Esophagus (tissue), 2 donors: ENCODE measurements around the gene CDHR2. TPM values are rescaled to one million over a fixed set of nuclear protein-coding genes. Genes with fewer than 3 reads are reported as not detected.
"Not testable (repeated sequence)": the region's sequence is repeated elsewhere in the genome, so short reads cannot be mapped to it uniquely, and the experiment has no call there.

Experiments used
- H3K27ac ChIP-seq, 2 donors: one replicate each; pipeline ENCODE4 v1.5.1; 2013; ENCODE audit warnings: low read depth in 2 of 2, mild to moderate bottlenecking in 2 of 2, inconsistent platforms in 1 of 2, low read length in 1 of 2, moderate library complexity in 1 of 2
- H3K27me3 ChIP-seq, 2 donors: one replicate each; pipeline ENCODE4 v1.6.1; 2013; ENCODE audit warnings: low read length in 2 of 2, control low read depth in 1 of 2, mild to moderate bottlenecking in 1 of 2; ENCODE audit not compliant: insufficient read depth in 2 of 2, control insufficient read depth in 1 of 2
- H3K36me3 ChIP-seq, 2 donors: one replicate each; pipeline ENCODE4 v1.6.1; 2013; ENCODE audit warnings: low read length in 1 of 2; ENCODE audit not compliant: control insufficient read depth in 2 of 2, insufficient read depth in 2 of 2
- H3K4me1 ChIP-seq, 2 donors: one replicate each; pipeline ENCODE4 v1.6.1; 2013; ENCODE audit warnings: low read length in 1 of 2; ENCODE audit not compliant: control insufficient read depth in 2 of 2, insufficient read depth in 2 of 2
- H3K4me3 ChIP-seq, 2 donors: one replicate each; pipeline ENCODE4 v1.5.1; 2013; ENCODE audit warnings: low read length in 2 of 2, mild to moderate bottlenecking in 2 of 2, low read depth in 1 of 2, moderate library complexity in 1 of 2
- H3K9me3 ChIP-seq, 2 donors: one replicate each; pipeline ENCODE4 v1.6.1; 2013; ENCODE audit warnings: mild to moderate bottlenecking in 2 of 2, low read depth in 1 of 2, low read length in 1 of 2, moderate library complexity in 1 of 2; ENCODE audit not compliant: control insufficient read depth in 2 of 2, insufficient read depth in 1 of 2
- WGBS, 2 donors: extraction: QIAGEN DNeasy Blood & Tissue Kit; methylation state at CpG; one replicate each; pipeline ENCODE4 v1.1.7; 2013; 5-methylcytosine and 5-hydroxymethylcytosine counted together
- polyA plus RNA-seq, 2 donors: library from polyadenylated mRNA; stranded (reverse); fragments of 200-250 nt; gene quantifications; one replicate each; pipeline ENCODE4 v1.2.3, GENCODE V29; 2013
- donor health status: healthy with polysubstance abuse.
- donor health status: Bipolar disorder and iron deficiency.

Gene CDHR2
- polyA plus RNA-seq, 2 donors: 0.01 to 0.08 TPM

DNA sequence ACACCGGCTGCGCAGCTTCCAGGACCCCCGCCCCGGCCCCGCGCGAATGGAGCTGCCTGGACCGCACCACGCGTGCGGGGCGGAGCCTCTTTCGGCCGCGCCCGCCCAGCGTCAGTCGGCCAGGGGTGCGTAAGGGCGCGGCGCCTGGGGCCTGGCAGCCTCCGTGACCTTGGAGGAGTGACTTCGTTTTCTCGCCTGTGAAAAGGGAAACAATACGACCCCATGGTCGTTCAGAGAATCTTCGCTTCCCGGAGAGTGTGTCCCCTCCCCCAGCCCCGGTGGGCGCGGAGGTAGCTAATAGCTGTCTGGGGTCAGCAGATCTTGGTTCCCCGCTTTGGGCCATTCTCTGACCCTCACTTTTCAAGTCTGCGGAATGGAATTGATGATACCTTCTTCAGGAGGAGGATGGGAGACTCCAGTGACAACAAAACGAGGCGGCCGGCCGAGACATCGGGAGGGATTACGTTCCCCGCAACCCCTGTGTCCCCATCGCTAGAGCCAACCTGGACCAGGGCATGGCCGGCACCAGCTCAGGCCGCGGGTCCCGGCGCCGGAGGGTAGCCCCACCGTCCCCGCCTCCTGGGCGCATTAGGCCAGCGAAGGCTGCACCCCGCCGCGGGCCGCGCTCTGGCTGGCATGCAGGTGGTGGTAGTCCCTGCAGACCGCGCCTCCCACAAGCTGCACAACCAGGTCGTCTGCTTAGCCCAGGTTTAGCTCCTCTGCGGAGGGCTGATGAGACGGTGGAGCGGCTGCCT is 5.5 kb upstream of the CDHR2 start:
- H3K27ac ChIP-seq: peak overlapping the region; percentile 96 to 98
- peaks cover 0 to 25% of the 10 kb centered on the region in 2 donors for H3K4me1 ChIP-seq
- H3K4me3 ChIP-seq: peak overlapping the region; percentile 66 to 82
- H3K27me3 ChIP-seq: no peaks in the 10 kb centered on the region
- H3K9me3 ChIP-seq: no peaks in the 10 kb centered on the region
- H3K36me3 ChIP-seq: no peaks in the 10 kb centered on the region
- 1% methylated on average over 61 to 63 of the region's 63 CpGs for WGBS, 2 donors

DNA sequence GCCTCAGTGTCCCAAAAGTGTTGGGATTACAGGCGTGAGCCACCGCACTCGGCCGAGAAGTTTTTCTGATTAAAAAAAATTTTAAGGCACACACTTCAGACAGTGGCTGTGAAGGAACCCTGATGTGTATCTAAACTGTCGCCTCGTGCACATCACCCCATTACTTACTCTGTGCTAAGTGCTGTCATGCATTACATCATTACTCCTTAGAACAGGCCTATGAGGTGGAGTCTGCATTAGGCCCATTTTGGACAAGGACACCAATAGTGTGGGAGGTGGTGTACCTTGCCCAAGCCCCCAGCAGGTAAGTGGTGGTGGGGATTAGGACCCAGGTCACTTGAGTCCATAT is 3.8 kb upstream of the CDHR2 start:
- WGBS, 2 donors: 91 to 94% methylated on average over 6 of the region's 6 CpGs
- H3K27ac ChIP-seq: no peak overlapping the region
- H3K4me1 ChIP-seq: peaks cover 0 to 25% of the 10 kb centered on the region in 2 donors

DNA sequence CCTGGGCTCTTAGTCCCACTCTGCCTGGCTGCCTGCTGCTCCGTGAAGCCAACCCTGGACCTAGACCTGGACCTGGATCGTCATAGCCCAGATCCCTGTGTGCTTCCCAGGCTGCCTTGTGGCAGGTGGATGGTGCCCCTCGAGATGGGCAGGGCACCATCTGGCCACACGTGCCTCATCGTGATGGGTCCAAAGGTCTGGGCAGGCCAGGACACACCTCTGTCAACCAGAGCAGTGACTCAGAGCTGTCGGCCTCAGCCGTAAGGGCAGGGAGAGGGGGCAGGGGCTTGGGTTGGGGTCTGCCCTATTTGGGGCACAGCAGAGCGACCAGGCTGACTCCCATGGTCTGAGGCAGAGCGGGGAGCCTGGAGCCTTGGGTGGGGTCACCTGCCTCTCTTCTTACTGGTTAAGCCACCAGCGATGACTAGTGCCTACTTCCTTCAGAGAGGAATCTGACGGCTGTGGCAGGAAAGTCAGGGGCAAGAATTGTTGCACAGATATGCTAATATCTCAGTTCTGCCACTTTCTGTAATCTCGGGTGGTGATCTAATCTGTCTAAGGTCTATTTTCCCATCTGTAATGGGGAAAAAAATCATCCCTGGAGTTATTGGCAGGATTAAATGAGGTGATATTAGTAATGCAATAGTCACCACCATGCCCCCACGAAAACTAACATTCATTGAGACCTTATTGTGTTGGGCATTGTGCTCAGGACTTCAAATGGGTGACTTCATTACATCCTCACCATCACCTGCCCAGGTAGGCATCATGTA is 3.2 kb upstream of the CDHR2 start:
- H3K27me3 ChIP-seq: no peaks in the 10 kb centered on the region
- H3K36me3 ChIP-seq: no peaks in the 10 kb centered on the region
- WGBS, 2 donors: 59 to 66% methylated on average over 13 of the region's 13 CpGs
- H3K9me3 ChIP-seq: no peaks in the 10 kb centered on the region
- H3K27ac ChIP-seq: peak overlapping the region in 1 of 2 donors; percentile 13
- peaks cover 0 to 24% of the 10 kb centered on the region in 2 donors for H3K4me1 ChIP-seq
- no peak overlapping the region for H3K4me3 ChIP-seq

More for the DNA sequence above, 3.8 kb upstream of the CDHR2 start:
- no peaks in the 10 kb centered on the region for H3K27me3 ChIP-seq
- H3K9me3 ChIP-seq: no peaks in the 10 kb centered on the region
- no peaks in the 10 kb centered on the region for H3K36me3 ChIP-seq
- no peak overlapping the region for H3K4me3 ChIP-seq

DNA sequence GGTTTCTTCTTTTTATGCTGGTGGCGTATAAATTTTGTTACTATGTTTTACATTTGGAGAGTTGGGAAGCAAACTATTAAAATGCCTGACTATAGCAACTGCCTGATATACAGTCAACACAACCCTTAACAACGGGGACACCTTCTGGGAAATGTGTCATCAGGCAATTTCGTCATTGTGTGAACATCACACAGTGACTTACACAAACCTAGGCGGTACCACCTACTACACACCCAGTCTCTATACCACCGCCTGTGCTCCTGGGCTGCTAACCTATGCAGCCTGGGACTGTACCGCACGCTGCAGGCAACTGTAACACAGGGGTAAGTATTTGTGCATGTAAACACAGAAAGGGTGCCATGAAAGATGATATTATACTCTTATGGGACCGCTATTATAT is 1.3 kb upstream of the CDHR2 start:
- Histone ChIP-seq H3K9me3 (no peaks in the 10 kb centered on the region), H3K27me3 (no peaks in the 10 kb centered on the region), H3K4me1 (peaks cover 0 to 8% of the 10 kb centered on the region in 2 donors), H3K4me3 (no peak overlapping the region), H3K36me3 (no peaks in the 10 kb centered on the region), H3K27ac (no peak overlapping the region)
- WGBS, 2 donors: 65 to 69% methylated on average over 8 of the region's 8 CpGs

DNA sequence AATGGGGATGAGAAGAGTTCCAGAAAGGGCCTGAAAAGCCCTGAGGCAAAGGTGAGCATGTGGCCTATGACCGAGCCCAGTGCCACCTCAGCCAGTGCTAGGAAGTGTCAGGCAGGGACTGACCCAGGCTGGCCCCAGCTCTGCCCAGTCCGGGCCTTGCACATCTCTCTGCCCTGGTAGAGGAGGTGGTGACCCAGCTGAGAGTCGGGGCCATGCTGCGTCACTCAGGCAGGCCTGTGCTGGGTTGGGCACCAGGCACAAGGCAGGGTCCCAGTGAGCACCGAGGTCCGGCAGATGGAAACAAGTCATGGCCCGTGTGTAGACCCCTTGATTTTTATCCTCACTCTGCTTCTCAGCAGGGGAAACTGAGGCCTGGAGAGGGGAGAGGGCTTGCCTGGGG is 729 bp downstream of the CDHR2 start:
- 69 to 88% methylated on average over 7 of the region's 7 CpGs for WGBS, 2 donors
- Histone ChIP-seq H3K9me3 (peaks cover 0 to 4% of the 10 kb centered on the region in 2 donors), H3K36me3 (no peaks in the 10 kb centered on the region), H3K27me3 (no peaks in the 10 kb centered on the region), H3K4me3 (no peak overlapping the region), H3K27ac (no peak overlapping the region), H3K4me1 (peaks cover 0 to 17% of the 10 kb centered on the region in 2 donors)

DNA sequence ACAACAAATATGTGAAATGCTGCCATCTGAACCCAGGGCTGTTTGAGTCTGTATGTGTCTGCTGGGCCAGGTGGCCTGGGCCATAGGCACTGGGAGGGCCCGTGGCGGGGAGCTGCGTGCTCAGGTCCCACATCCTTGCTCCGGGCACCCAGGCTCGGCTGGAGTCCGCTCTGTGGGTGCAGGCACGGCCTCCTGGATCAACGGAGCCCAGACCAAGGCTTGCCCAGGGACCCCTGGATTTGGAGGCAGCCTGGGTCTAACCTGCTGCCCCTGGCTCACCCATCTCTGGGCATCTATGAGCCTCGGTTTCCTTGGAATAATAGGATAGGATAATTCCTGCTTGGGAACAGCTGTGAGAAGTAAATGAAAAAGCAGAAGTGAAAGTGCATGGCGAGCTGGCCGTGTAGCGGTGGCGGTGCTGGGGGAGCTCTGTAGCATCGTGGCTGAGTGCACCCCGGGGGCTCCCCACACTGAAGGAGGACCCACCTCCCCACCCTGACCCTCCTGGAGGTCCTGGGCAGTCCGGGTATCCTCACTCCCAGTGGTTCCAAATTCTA is 1.2 kb downstream of the CDHR2 start:
- no peak overlapping the region for H3K4me3 ChIP-seq
- no peaks in the 10 kb centered on the region for H3K27me3 ChIP-seq
- 70 to 76% methylated on average over 16 of the region's 16 CpGs for WGBS, 2 donors
- H3K4me1 ChIP-seq: peaks cover 0 to 16% of the 10 kb centered on the region in 2 donors
- peaks cover 0 to 4% of the 10 kb centered on the region in 2 donors for H3K9me3 ChIP-seq
- no peak overlapping the region for H3K27ac ChIP-seq
- H3K36me3 ChIP-seq: no peaks in the 10 kb centered on the region

DNA sequence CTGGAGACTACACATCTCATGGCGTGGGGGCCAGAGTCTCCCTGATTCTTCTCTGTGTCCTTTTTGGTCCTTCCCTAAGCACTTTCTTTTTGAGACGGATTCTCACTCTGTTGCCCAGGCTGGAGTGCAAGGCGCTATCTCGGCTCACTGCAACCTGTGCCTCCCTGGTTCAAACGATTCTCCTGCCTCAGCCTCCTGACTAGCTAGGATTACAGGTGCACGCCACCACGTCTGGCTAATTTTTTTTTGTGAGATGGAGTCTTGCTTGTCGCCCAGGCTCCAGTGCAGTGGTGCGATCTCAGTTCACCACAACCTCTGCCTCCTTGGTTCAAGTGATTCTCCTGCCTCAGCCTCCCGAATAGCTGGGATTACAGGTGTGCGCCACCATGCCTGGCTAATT is 1.8 kb downstream of the CDHR2 start:
- peaks cover 0 to 11% of the 10 kb centered on the region in 2 donors for H3K4me1 ChIP-seq
- not testable (repeated sequence) for H3K36me3 ChIP-seq, H3K9me3 ChIP-seq, H3K27me3 ChIP-seq, H3K4me3 ChIP-seq, H3K27ac ChIP-seq
- 83 to 89% methylated on average over 11 of the region's 11 CpGs for WGBS, 2 donors

DNA sequence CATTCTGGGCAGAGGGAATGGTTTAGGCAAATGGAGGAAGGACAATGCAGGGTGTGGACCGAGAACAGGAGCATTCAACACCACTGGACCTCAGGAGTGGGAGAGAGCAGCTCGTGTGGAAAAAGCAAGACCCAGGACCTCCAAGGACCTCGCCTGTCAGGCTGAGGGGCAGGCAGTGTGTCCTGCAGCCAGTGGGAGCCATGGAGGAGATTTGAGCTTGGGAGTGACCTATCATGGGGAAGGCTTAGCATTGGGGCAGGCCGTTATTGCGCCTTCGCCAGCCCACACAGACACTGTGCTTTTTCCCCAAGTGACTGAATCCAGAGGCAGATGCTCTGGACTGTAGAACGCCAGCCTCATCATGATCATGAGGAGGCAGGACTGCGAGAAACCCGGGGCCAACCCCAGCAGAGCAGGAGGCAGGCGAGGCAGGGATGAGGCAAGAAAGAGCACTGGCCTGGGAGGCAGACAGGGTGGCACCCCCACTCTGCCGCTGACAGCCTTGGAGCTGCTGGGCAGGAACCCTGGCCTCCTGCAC is 3.3 kb downstream of the CDHR2 start:
- Histone ChIP-seq H3K27me3 (no peaks in the 10 kb centered on the region), H3K4me1 (peaks cover 0 to 10% of the 10 kb centered on the region in 2 donors), H3K36me3 (no peaks in the 10 kb centered on the region), H3K4me3 (no peak overlapping the region), H3K27ac (no peak overlapping the region), H3K9me3 (peaks cover 0 to 4% of the 10 kb centered on the region in 2 donors)
- WGBS, 2 donors: 87 to 91% methylated on average over 11 of the region's 11 CpGs

DNA sequence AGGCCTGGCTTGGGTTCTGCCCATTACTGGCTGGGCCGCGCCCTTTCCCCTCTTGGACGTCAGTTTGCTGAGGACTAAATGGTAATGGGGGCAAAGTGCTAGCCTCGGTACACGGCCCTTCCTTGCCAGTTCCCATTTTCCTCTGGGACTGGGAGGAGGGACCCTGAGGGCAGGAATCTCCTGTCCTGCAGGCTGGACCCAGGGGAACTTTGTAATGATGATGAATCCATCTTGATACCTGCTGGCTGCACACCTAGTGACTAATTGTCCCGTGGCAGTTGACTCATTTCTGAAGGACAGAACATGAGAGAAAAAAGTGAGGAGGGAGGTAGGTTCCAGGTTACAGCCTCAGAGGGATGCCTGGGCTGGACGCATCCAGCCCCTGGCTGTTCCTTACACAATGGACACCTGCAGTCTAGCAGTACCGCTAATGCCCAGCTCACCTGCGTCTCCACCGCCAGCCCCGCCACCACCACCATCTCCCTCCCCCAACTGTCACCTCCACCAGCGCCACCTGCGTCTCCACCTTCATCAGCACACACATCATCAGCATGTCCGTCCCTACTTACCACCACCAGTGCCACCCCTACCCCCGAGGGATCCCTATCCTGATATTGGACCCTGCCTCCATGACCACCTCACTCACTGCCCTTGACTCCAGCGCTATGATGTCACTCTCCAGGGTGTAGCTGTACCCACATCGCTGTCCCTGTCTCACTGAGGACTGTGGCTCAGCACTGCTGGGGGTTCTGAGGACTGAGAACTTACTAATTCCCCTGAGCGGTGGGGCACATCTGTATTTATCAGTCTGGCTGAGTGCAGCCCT is 4.3 kb downstream of the CDHR2 start:
- no peaks in the 10 kb centered on the region for H3K36me3 ChIP-seq
- WGBS, 2 donors: 59 to 62% methylated on average over 18 of the region's 18 CpGs

More for the DNA sequence above, 4.3 kb downstream of the CDHR2 start:
- peaks cover 0 to 10% of the 10 kb centered on the region in 2 donors for H3K4me1 ChIP-seq
- H3K27me3 ChIP-seq: no peaks in the 10 kb centered on the region
- H3K9me3 ChIP-seq: peaks cover 0 to 4% of the 10 kb centered on the region in 2 donors
- H3K27ac ChIP-seq: peak overlapping the region in 1 of 2 donors; percentile 16
- no peak overlapping the region for H3K4me3 ChIP-seq
